ENCODE data around the gene GYPA. TPM values are rescaled to one million over a fixed set of nuclear protein-coding genes. Genes with fewer than 3 reads are reported as not detected.
"Not testable (repeated sequence)": the region's sequence is repeated elsewhere in the genome, so short reads cannot be mapped to it uniquely, and the experiment has no call there.

The GYPA gene
- total RNA-seq, 4 donors from 2014 or later: not detected

GRCh38 chr4:144178414-144178813 lies 37.9 kb upstream of the GYPA start:
- DNase-seq (ENCODE audit: low spot score): no peak
- no peak for TF ChIP-seq CTCF (IDR thresholded peaks at IDR 0.05)
- ATAC-seq (ENCODE audit: low FRiP score): no peak

- no peak for TF ChIP-seq CTCF (IDR thresholded peaks at IDR 0.05)
- DNase-seq (ENCODE audit: low spot score): no peak
- ATAC-seq (ENCODE audit: low FRiP score): no peak
Observed at GRCh38 chr4:144176476-144176875, 36.0 kb upstream of the GYPA start.

GRCh38 chr4:144174401-144175067 lies 34.0 kb upstream of the GYPA start:
- ATAC-seq (ENCODE audit: low FRiP score) (peak; percentile 86), DNase-seq (ENCODE audit: low spot score) (no peak)
- TF ChIP-seq CTCF (IDR thresholded peaks at IDR 0.05): no peak

GRCh38 chr4:144171697-144172096 lies 31.2 kb upstream of the GYPA start:
- DNase-seq (ENCODE audit: low spot score) (no peak), ATAC-seq (ENCODE audit: low FRiP score) (no peak)
- TF ChIP-seq CTCF (IDR thresholded peaks at IDR 0.05): no peak

GRCh38 chr4:144169211-144169610 lies 28.7 kb upstream of the GYPA start:
- DNase-seq (ENCODE audit: low spot score) (no peak), ATAC-seq (ENCODE audit: low FRiP score) (no peak)
- no peak for TF ChIP-seq CTCF (IDR thresholded peaks at IDR 0.05)

- DNase-seq (ENCODE audit: low spot score): no peak
- no peak for ATAC-seq (ENCODE audit: low FRiP score)
- no peak for TF ChIP-seq CTCF (IDR thresholded peaks at IDR 0.05)
Observed at GRCh38 chr4:144154044-144154443, 13.5 kb upstream of the GYPA start.

- not testable (repeated sequence) for ATAC-seq (ENCODE audit: low FRiP score)
Observed at GRCh38 chr4:144142690-144143326, 2.3 kb upstream of the GYPA start.

More at GRCh38 chr4:144142690-144143326, 2.3 kb upstream of the GYPA start:
- not testable (repeated sequence) for DNase-seq (ENCODE audit: low spot score)
